ENCODE results near the gene MEX3A.
"Not testable (repeated sequence)": the region's sequence is repeated elsewhere in the genome, so short reads cannot be mapped to it uniquely, and the experiment has no call there.

The MEX3A gene

GRCh38 chr1:156034991-156035390 is 47.3 kb downstream of the MEX3A start:
- not testable (repeated sequence) for DNase-seq (ENCODE audit: low read depth); H3K4me3 ChIP-seq (ENCODE audit: low read depth, low read length)

GRCh38 chr1:156033011-156033410 is 49.3 kb downstream of the MEX3A start:
- no peak overlapping the region for H3K4me3 ChIP-seq (ENCODE audit: low read depth, low read length)
- DNase-seq (ENCODE audit: low read depth): no peak

DNA sequence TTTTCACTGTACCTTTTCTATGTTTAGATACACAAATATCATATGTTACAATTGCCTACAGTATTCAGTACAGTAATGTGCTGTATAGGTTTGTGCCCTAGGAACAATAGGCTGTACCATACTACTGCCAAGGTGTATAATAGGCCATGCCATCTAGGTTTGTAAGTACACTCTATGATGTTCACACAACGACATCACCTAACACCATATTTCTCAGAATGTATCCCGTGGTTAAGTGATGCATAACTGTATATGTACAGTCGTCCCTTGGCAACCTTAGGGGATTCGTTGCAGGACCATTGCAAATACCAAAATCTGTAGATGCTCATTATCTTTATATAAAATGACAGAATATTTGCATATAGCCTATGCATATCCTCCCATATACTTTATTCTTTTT is 55.7 kb downstream of the MEX3A start:
- H3K4me3 ChIP-seq (ENCODE audit: low read depth, low read length): no peak overlapping the region
- DNase-seq (ENCODE audit: low read depth): no peak

- no peak overlapping the region for H3K4me3 ChIP-seq (ENCODE audit: low read depth, low read length)
- no peak for DNase-seq (ENCODE audit: low read depth)
These were observed 56.4 kb downstream of the MEX3A start for GRCh38 chr1:156025876-156026275.

DNA sequence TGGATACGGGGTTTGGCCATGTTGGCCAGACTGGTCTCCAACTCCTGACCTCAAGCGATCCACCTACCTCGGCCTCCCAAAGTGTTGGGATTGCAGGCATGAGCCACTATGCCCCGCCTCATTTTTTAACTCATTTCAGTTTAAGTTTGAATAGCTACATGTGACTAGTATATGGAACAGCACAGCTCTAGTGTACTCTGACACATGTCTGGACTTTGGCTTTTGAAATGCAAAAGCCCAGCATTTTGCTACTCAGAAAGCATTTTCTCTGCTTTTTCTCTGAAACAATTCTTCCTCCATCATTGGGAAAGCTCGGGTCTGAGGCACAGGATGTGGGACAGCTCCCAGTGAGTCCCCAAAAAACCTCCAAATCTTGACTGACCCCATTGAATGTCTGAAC is 57.5 kb downstream of the MEX3A start:
- no peak for DNase-seq (ENCODE audit: low read depth)
- H3K4me3 ChIP-seq (ENCODE audit: low read depth, low read length): no peak overlapping the region

All from skeletal muscle cell (primary cell).